GM12878 (cell line): Measurements from ENCODE around the gene IQGAP3. TPM values are rescaled to one million over a fixed set of nuclear protein-coding genes. Genes with fewer than 3 reads are reported as not detected.

ENCODE experiments used
- ATAC-seq: fragments of 200-7000 bp; cut with Tn5 transposase; 3 replicates; pipeline ENCODE4 v1.9.1; 2020; ENCODE audit warnings: mild to moderate bottlenecking, moderate library complexity
- BruUV-seq: library from RNA; stranded (reverse); fragments of 400-500 nt; replicated peaks from 2 replicates; lab custom pipeline; 2021; lab: Mats Ljungman, UMichigan
- CTCF ChIA-PET: fragments of 300-600 bp; sonication (Branson Sonifier 250); formaldehyde crosslinking; extraction: SDS; loops from one replicate; lab custom pipeline; 2021; ENCODE audit warnings: inconsistent platforms; lab: Yijun Ruan, JAX
- POLR2A ChIA-PET: fragments of 350-600 bp; formaldehyde crosslinking; extraction: SDS; loops from one replicate; lab custom pipeline; 2021; ENCODE audit warnings: inconsistent platforms; lab: Charles Lee
- RAD21 ChIA-PET: fragments of 300-600 bp; sonication (Branson Sonifier 250); formaldehyde crosslinking; loops from one replicate; lab custom pipeline; 2023; ENCODE audit warnings: antibody characterized with exemption; ENCODE audit not compliant: unreplicated experiment; lab: Charles Lee
- SMC1A ChIA-PET: fragments of 300-600 bp; sonication (Branson Sonifier 250); formaldehyde crosslinking; loops from one replicate; lab custom pipeline; 2023; ENCODE audit not compliant: unreplicated experiment, uncharacterized antibody; lab: Charles Lee
- DNase-seq: peaks from one replicate; pipeline ENCODE4 v3.0.0-alpha.2; 2011; ENCODE audit warnings: low read depth, low spot score
- FAIRE-seq: peaks from 3 replicates; lab custom pipeline; 2011; peaks lifted over from hg19 to GRCh38; lab: Jason Lieb, UNC
- H2AFZ ChIP-seq: 2 replicates; pipeline ENCODE4 v1.6.0; 2011; ENCODE audit warnings: low read depth, low read length, control low read depth; ENCODE audit not compliant: control insufficient read depth
- H3K27ac ChIP-seq: 2 replicates; pipeline ENCODE4 v1.5.1; 2011; ENCODE audit warnings: control low read depth; ENCODE audit not compliant: control insufficient read depth, insufficient read depth
- H3K27me3 ChIP-seq, 2 experiments: replicated peaks in 1 of 2; 2 replicates each; pipeline versions ENCODE4 v1.6.0 to v1.6.1; 2011; ENCODE audit warnings: low read length in 1 of 2; ENCODE audit not compliant: control insufficient read depth in 2 of 2, insufficient read depth in 2 of 2
- H3K36me3 ChIP-seq, 2 experiments: 2 replicates each; pipeline ENCODE4 v1.5.1; 2011; ENCODE audit warnings: low read length in 1 of 2; ENCODE audit not compliant: control insufficient read depth in 2 of 2, insufficient read depth in 2 of 2
- H3K4me1 ChIP-seq: 2 replicates; pipeline ENCODE4 v1.6.1; 2011; ENCODE audit warnings: mild to moderate bottlenecking, low read length, moderate library complexity, mixed read lengths; ENCODE audit not compliant: control insufficient read depth, insufficient read depth
- H3K4me2 ChIP-seq: 2 replicates; pipeline ENCODE4 v1.6.0; 2011; ENCODE audit warnings: control low read depth; ENCODE audit not compliant: control insufficient read depth, insufficient read depth
- H3K4me3 ChIP-seq: fragments of 200-600 bp; sonication (generic); 2 replicates; pipeline ENCODE4 v1.5.1; 2016
- H3K79me2 ChIP-seq: 2 replicates; pipeline ENCODE4 v1.6.0; 2011; ENCODE audit warnings: low read length; ENCODE audit not compliant: control insufficient read depth, insufficient read depth
- H3K9ac ChIP-seq: 2 replicates; pipeline ENCODE4 v1.8.0; 2011; ENCODE audit warnings: low read length, control low read depth, mixed read lengths; ENCODE audit not compliant: control insufficient read depth, insufficient read depth
- H3K9me3 ChIP-seq: replicated peaks from 3 replicates; pipeline ENCODE4 v1.5.1; 2011; ENCODE audit warnings: mild to moderate bottlenecking, low read length; ENCODE audit not compliant: control insufficient read depth, insufficient read depth
- H4K20me1 ChIP-seq: 2 replicates; pipeline ENCODE4 v1.6.0; 2011; ENCODE audit not compliant: control insufficient read depth, insufficient read depth
- EP300 ChIP-seq, 2 experiments: fragments of 150-350 bp in 1 of 2; IDR thresholded peaks; 2 replicates each; pipeline ENCODE4 v1.6.1; 2011 to 2012; ENCODE audit warnings: low read depth in 2 of 2, low read length in 2 of 2, borderline replicate concordance in 1 of 2, improper control_type of control experiment in 1 of 2, inconsistent platforms in 1 of 2; ENCODE audit not compliant: control insufficient read depth in 1 of 2
- LARP7 ChIP-seq: fragments of 450-650 bp; IDR thresholded peaks from 2 replicates; pipeline ENCODE4 v1.6.1; 2017; ENCODE audit warnings: mild to moderate bottlenecking
- POLR2A ChIP-seq: IDR thresholded peaks from 2 replicates; pipeline ENCODE4 v1.6.1; 2011; ENCODE audit warnings: low read depth, mild to moderate bottlenecking, low read length
- POLR2AphosphoS5 ChIP-seq: IDR thresholded peaks from 2 replicates; pipeline ENCODE4 v1.6.1; 2011; ENCODE audit warnings: mild to moderate bottlenecking, low read length, inconsistent platforms
- WGBS: methylation state at CpG from one replicate; pipeline ENCODE4 v1.1.6; 2016; ENCODE audit warnings: low lambda C conversion rate; ENCODE audit not compliant: insufficient replicate concordance, insufficient coverage; ENCODE audit errors: missing lambda C conversion rate; 5-methylcytosine and 5-hydroxymethylcytosine counted together
- in situ Hi-C: fragments of 300-500 bp; cut with MboI; formaldehyde crosslinking; loops from 9 replicates; pipeline ENCODE4 v1.14.3; 2018; ENCODE audit warnings: mixed read lengths
- intact Hi-C: fragments of 100-400 bp; cut with micrococcal nuclease; formaldehyde crosslinking; loops from one replicate; pipeline ENCODE4 v1.14.2; 2022; ENCODE audit not compliant: unreplicated experiment
- polyA plus RNA-seq, 11 experiments: library from polyadenylated mRNA; depleted of rRNA in 4 of 11; unstranded in 6 of 11; stranded (reverse) in 5 of 11; fragments of >200 nt; fragmentation: Nextera tagmentation in 4 of 11; fragmentation: Illumina TruSeq in 1 of 11; extraction: Ambion mirVana in 4 of 11; extraction: Trizol in 1 of 11; gene quantifications; 1 replicate in 1 of 11; 2 replicates in 10 of 11; pipeline versions ENCODE4 v1.2.1 to v1.2.3, GENCODE V29; 2011 to 2016; ENCODE audit warnings: inconsistent platforms in 2 of 11, missing spikeins in 2 of 11, low read depth in 1 of 11
- total RNA-seq, 4 experiments: library from RNA; depleted of rRNA in 3 of 4; stranded (reverse); fragments of >200 nt in 3 of 4; fragmentation: Illumina TruSeq in 1 of 4; extraction: Trizol in 1 of 4; gene quantifications; 2 replicates each; pipeline versions ENCODE4 v1.2.1 to v1.2.3, GENCODE V29; 2013 to 2021

IQGAP3 gene
- total and polyA plus RNA-seq, 10 of the 15 experiments (the other 5 are each of a cell fraction or from before 2014, with no cell fraction given): 1.1 to 10.7 (median 7.9) TPM

GRCh38 chr1:156477526-156478249 lies 94.7 kb downstream of the IQGAP3 start:
- Histone ChIP-seq H3K27me3 (no peaks in the 10 kb centered on the region), H4K20me1 (peaks cover 2% of the 10 kb centered on the region; the same call in 1 of the 2 replicates), H3K79me2 (peaks cover 6% of the 10 kb centered on the region), H3K9ac (no peak overlapping the region), H3K4me2 (no peak overlapping the region), H3K27ac (no peak overlapping the region), H3K36me3 (peaks cover 67 to 79% of the 10 kb centered on the region in 2 experiments), H3K4me3 (no peak overlapping the region), H3K4me1 (peaks cover 23% of the 10 kb centered on the region), H2AFZ (no peak overlapping the region), H3K9me3 (no peaks in the 10 kb centered on the region)
- no peak for ATAC-seq
- TF ChIP-seq POLR2AphosphoS5 (peak; percentile 29; the same call in 1 of the 2 replicates), EP300 (IDR thresholded peaks at IDR 0.05; ENCODE audit: borderline replicate concordance in 1 of 2, control insufficient read depth in 1 of 2, low read depth in 2 of 2, low read length in 2 of 2) (no peak)
- SMC1A ChIA-PET: no interaction called here
- no peak for DNase-seq
- no peak for FAIRE-seq
- intact Hi-C loops (no loop called here), in situ Hi-C loops (no loop called here)
- WGBS: 92% methylated on average over 3 of the region's 3 CpGs
- CTCF ChIA-PET: interaction anchor here (0.6 to 1.3 kb wide), 3 partner anchors 20 to 131 kb away, joined by 3 read pairs; no protein-coding TSS in a partner anchor
- RAD21 ChIA-PET: interaction anchor here (0.9 kb wide), 1 partner anchor 20 kb away, joined by 3 read pairs; no protein-coding TSS in a partner anchor
- POLR2A ChIA-PET: no interaction called here
- no TSS peak for BruUV-seq

- CTCF ChIA-PET: interaction anchor here (0.6 to 1.3 kb wide), 4 partner anchors 20 to 132 kb away, joined by 3 to 5 read pairs (median 3); no protein-coding TSS in a partner anchor
- RAD21 ChIA-PET: no interaction called here
- POLR2A ChIA-PET: no interaction called here
- SMC1A ChIA-PET: no interaction called here
- no peak overlapping the region for H3K4me3 ChIP-seq
- no peaks in the 10 kb centered on the region for H3K27me3 ChIP-seq
- ATAC-seq: no peak
- intact Hi-C loops (no loop called here), in situ Hi-C loops (no loop called here)
- H2AFZ ChIP-seq: no peak overlapping the region
- no peak overlapping the region for H3K4me2 ChIP-seq
- TF ChIP-seq LARP7: no peak
- TF ChIP-seq POLR2A: 0 out of 2 replicates have a peak, but pooled peaks have one; percentile 22
- 51% methylated on average over 8 of the region's 8 CpGs for WGBS
- peaks cover 69 to 74% of the 10 kb centered on the region in 2 experiments for H3K36me3 ChIP-seq
- no peak for FAIRE-seq
- no peak for DNase-seq
- no peak overlapping the region for H3K9ac ChIP-seq
- no peaks in the 10 kb centered on the region for H3K9me3 ChIP-seq
- H3K79me2 ChIP-seq: peaks cover 4% of the 10 kb centered on the region
- TSS peak; percentile 6 for BruUV-seq
- peaks cover 2% of the 10 kb centered on the region; the same call in 1 of the 2 replicates for H4K20me1 ChIP-seq
- H3K27ac ChIP-seq: no peak overlapping the region
- H3K4me1 ChIP-seq: peaks cover 14% of the 10 kb centered on the region
These were observed 95.7 kb downstream of the IQGAP3 start for GRCh38 chr1:156476501-156477298.
